Urinary bladder (tissue), 4 donors: Measurements from ENCODE around the gene VOPP1. TPM values are rescaled to one million over a fixed set of nuclear protein-coding genes. Genes with fewer than 3 reads are reported as not detected.

ENCODE experiments used
- DNase-seq: peaks from one replicate; pipeline ENCODE4 v3.0.0-alpha.2; 2015; ENCODE audit errors: extremely low spot score
- H3K27ac ChIP-seq: one replicate; pipeline ENCODE4 v1.5.1; 2013; ENCODE audit warnings: low read depth, mild to moderate bottlenecking, moderate library complexity
- H3K36me3 ChIP-seq: one replicate; pipeline ENCODE4 v1.6.1; 2013; ENCODE audit warnings: mild to moderate bottlenecking, moderate library complexity; ENCODE audit not compliant: insufficient read depth
- H3K4me1 ChIP-seq: one replicate; pipeline ENCODE4 v1.6.1; 2013; ENCODE audit warnings: mild to moderate bottlenecking, moderate library complexity; ENCODE audit not compliant: insufficient read depth
- H3K4me3 ChIP-seq: one replicate; pipeline ENCODE4 v1.5.1; 2013; ENCODE audit warnings: low read depth, low read length
- WGBS: extraction: QIAGEN DNeasy Blood & Tissue Kit; methylation state at CpG from one replicate; pipeline ENCODE4 v1.1.7; 2013; 5-methylcytosine and 5-hydroxymethylcytosine counted together
- polyA plus RNA-seq: library from polyadenylated mRNA; stranded (reverse); fragments of 200-250 nt; gene quantifications from one replicate; pipeline ENCODE4 v1.2.3, GENCODE V29; 2013
- total RNA-seq: library from RNA; depleted of rRNA; stranded (reverse); fragments of >200 nt; gene quantifications from one replicate; pipeline ENCODE4 v1.2.3, GENCODE V29; 2014
- donor health status: healthy with polysubstance abuse.
- donor health status: healthy.

Gene VOPP1
- total and polyA plus RNA-seq, 2 donors: 26.8 to 34.1 TPM

DNA sequence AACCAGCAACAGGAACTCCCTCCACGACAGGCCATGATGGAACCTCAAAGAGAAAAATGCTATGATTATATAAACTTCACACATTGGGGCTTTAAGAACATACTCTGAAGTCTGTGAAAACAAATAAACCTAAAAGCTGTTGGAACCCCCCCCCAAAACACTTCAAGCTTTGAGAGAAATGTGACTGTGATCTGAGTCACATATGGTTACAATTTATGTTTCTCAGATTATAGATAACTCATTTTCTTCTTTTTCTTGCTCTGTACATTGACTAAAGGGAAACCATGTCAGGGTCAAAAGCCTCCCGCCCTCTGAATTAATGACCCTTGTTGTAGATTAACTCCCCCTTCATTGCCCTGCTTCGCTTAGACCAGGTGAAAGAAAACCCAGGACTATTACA, 15.8 kb downstream of the VOPP1 start:
- H3K36me3 ChIP-seq: no peaks in the 10 kb centered on the region
- 90% methylated on average over 3 of the region's 3 CpGs for WGBS
- no peak overlapping the region for H3K27ac ChIP-seq
- no peaks in the 10 kb centered on the region for H3K4me1 ChIP-seq
- H3K4me3 ChIP-seq: no peak overlapping the region
- DNase-seq: no peak

DNA sequence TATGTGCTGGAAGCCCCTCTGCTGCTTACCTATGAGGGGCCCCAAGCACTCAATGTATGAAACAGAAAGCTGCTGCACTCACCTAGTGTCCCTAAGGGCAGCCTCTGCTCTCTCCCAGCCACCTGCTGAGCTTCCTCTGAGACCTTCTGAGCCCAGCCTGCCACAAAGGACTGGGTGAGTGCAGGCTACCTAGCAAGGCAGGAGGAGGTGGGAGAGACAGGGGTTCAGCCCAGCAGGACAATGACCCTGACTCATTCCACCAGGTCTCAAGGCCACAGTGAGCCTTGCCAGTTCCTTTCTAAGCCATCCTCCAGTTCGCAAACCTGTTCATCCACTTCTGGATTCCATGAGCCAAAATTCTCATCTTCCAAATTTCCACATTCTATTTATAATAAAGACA, 16.3 kb downstream of the VOPP1 start:
- H3K4me1 ChIP-seq: no peaks in the 10 kb centered on the region
- no peak overlapping the region for H3K4me3 ChIP-seq
- DNase-seq: no peak
- no peak overlapping the region for H3K27ac ChIP-seq
- H3K36me3 ChIP-seq: no peaks in the 10 kb centered on the region
- WGBS: 95% methylated on average over 1 of the region's 1 CpG

DNA sequence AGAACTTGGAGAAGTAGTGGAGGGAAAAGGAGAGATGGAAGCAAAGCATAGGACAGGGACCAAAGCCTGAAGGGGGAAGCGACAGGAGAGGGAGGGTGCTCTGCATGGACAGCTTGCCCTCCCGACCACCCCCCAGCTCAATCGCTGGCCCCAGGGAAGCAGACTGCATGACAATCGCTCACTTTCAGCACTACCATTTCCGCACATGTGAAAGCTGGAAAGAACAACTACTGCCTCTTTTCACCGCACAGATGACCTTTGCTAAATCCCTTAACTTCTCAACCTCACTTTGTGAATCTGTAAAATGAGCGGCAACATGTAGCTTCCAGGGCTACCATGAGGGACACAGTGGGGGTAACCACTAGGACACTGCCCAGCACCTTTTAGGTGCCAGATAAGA, 17.1 kb downstream of the VOPP1 start:
- Histone ChIP-seq H3K27ac (no peak overlapping the region), H3K4me1 (no peaks in the 10 kb centered on the region), H3K4me3 (no peak overlapping the region), H3K36me3 (no peaks in the 10 kb centered on the region)
- no peak for DNase-seq
- WGBS: 80% methylated on average over 7 of the region's 7 CpGs

DNA sequence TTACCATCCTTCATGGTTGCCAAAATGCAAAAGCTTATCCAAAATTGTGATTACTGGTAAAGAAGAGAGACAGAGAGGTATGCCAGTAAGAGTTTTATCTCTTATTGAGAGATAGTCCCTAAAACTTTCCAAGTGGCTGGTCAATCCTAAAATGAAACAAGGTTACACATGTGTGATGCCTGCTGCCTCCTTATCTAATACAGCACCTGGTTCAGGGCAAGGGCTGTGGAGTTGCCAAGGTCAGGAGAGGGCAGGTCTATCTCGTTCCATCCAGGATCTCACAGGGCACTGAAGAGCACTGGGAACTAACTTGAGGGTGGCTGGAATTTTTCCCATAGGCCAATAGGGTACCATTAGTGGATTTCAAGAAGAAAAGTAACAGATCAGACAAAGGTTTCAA, 18.3 kb downstream of the VOPP1 start:
- Histone ChIP-seq H3K27ac (no peak overlapping the region), H3K4me1 (no peaks in the 10 kb centered on the region), H3K36me3 (no peaks in the 10 kb centered on the region), H3K4me3 (no peak overlapping the region)
- DNase-seq: no peak
- 70% methylated on average over 1 of the region's 1 CpG for WGBS

DNA sequence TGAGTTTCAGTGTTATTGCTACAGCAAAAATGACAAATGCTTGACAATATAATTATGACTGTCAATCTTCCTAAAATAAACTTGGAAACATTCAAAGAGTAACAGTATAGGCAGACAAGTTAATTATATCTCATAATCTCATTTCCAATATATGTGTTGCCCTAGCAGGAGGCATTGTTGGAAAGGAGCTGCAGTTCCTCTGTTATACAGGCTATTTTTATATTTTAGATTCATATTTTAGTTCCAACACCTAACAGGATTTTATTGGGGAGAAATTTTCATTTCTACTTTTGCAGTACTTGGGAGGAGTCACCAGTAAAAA, 19.3 kb downstream of the VOPP1 start:
- H3K4me3 ChIP-seq: no peak overlapping the region
- no peak for DNase-seq

DNA sequence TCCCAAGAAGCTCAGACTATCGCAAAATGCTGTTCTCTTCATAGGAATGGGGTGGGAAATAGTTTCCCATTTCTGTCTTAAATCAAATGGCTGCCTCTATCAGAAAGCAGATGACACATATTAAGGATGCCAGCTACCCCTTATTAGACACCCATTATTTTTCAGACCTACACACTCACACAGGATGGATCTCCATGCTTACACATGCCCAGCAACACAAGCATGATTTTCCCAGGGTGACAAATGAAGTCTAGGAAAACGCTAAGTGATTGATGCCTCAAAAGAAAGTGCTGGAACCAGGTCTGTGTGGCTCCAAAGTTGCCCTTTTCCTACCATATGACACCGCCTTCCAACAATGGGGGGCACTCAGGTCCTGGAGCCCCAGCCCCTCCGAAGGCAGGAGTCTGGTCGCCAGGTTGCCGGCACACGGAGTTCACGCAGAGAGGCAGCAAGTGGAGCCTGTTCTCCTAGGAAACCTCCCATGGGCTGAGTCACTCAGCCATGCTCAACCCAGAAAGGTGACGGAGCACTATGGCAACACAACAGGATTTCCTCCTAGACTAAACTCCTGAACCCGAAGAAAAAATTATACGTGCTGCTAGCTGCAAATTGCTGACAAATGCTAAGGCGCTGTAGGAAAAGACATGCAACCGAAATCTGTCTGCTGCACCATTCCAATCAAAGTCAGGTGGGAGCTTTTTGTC, 19.8 kb downstream of the VOPP1 start:
- peak; percentile 66 for DNase-seq
- peak overlapping the region; percentile 40 for H3K27ac ChIP-seq
- H3K4me3 ChIP-seq: no peak overlapping the region
- 34% methylated on average over 13 of the region's 13 CpGs for WGBS
- no peaks in the 10 kb centered on the region for H3K36me3 ChIP-seq
- H3K4me1 ChIP-seq: no peaks in the 10 kb centered on the region

More for the DNA sequence above, 19.3 kb downstream of the VOPP1 start:
- H3K36me3 ChIP-seq: no peaks in the 10 kb centered on the region
- no peaks in the 10 kb centered on the region for H3K4me1 ChIP-seq
- H3K27ac ChIP-seq: no peak overlapping the region

DNA sequence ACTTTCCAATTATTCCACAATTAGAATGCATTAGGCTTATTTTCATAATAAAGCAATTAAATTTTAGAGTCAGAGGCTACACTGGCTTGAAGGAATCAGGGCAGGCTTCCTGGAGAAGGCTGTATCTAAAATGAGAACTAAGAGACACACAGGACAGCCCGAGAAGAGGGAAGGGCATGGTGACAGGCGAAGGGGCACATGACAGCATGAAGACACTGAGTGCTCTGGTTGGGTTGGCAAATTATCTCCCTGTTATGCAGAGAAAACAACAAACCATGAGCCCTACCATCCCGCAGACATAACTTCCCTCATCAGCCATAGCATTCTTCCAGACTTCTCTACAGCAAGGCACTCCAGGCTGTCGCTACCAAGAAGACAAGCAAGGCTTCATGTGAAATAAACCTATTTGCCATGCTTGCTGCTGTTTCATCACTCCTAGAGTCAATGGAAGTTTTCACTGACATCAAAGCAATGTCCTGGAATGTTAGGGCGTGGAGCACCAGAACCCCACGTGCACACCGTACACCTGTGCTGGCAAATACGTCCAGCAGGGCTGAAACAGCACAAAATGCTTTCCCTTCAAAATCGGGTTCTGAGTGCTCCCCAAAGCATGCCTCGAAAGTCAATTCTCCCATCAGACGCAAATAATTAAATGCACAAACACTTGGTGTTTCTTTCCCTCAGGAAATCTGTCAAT, 21.3 kb downstream of the VOPP1 start:
- no peak for DNase-seq
- 90% methylated on average over 11 of the region's 11 CpGs for WGBS
- Histone ChIP-seq H3K4me1 (no peaks in the 10 kb centered on the region), H3K27ac (no peak overlapping the region), H3K4me3 (no peak overlapping the region), H3K36me3 (no peaks in the 10 kb centered on the region)

DNA sequence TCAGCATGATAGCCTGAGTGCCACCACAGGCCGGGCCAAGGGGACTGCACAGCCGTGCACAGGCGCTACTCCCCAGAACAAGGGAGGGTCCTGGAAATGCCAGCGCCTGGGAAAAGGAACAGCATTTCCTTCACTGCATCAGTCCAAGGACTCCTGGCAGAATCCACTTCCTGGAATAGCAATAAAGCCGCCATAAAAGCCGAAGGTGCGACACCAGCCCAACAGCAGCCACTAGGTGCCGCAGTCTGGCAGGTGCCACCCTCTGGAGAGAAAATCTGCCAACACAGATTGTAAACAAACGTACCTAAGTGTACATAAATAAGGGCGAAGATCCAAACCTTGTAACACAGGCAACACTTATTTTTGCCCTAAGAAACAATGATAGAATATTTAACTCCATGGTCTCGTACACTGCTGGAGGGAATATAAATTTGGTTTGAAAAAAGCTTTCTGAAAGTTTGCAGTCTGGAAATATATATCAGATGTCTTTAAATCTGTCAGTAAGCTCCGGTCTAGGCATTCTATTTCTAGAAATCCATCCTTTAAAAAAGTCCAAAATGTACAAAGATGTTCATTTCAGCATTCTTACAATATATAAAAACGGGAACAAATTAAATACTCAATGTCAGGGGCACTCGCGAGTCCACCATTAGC, 22.2 kb downstream of the VOPP1 start:
- H3K4me1 ChIP-seq: no peaks in the 10 kb centered on the region
- H3K36me3 ChIP-seq: no peaks in the 10 kb centered on the region
- no peak overlapping the region for H3K27ac ChIP-seq
- 87% methylated on average over 15 of the region's 15 CpGs for WGBS
- DNase-seq: no peak
- no peak overlapping the region for H3K4me3 ChIP-seq

DNA sequence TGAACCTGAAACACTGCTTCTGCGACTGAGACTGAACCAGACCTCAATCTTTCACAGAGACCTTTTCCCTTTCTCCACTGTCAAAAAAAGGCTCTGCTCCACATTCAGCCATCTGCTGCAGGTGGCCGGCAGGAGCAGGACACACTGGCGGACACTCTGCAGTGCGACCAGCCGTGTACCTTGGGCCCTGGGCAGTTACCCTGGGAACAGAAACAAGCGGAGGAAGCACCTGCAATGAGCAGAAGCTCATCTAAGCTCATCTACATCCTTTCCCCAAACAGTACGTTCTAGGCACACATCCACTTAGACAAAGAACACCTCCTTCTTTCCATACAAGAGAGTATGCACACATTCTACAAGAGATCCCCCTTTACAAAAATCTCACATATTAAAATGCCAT, 22.8 kb downstream of the VOPP1 start:
- no peak overlapping the region for H3K4me3 ChIP-seq
- H3K4me1 ChIP-seq: no peaks in the 10 kb centered on the region
- no peak overlapping the region for H3K27ac ChIP-seq
- H3K36me3 ChIP-seq: no peaks in the 10 kb centered on the region
- WGBS: 92% methylated on average over 7 of the region's 7 CpGs
- DNase-seq: no peak

DNA sequence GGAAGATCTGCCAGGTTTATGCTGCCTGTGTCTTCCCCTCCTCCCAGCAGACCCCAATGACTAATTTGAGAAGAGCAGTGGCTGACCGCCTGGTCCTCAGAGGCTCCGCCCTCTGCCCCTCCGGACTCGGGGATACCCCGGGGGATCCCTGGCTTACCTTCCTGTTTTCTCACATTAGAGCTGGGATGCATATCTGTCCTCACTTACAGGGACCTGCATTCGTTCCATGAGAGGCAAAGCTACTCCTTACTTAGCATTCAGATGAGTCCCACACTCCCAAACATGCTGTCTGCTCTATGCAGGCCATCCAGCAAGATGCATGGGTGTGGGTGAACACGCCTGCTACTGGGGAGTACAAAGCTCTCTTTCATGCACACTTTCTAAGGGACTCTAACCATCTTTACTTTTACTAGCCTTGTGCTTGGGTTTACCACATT, 24.0 kb downstream of the VOPP1 start:
- Histone ChIP-seq H3K27ac (no peak overlapping the region), H3K36me3 (no peaks in the 10 kb centered on the region), H3K4me1 (no peaks in the 10 kb centered on the region), H3K4me3 (no peak overlapping the region)
- WGBS: 72% methylated on average over 7 of the region's 7 CpGs
- no peak for DNase-seq

DNA sequence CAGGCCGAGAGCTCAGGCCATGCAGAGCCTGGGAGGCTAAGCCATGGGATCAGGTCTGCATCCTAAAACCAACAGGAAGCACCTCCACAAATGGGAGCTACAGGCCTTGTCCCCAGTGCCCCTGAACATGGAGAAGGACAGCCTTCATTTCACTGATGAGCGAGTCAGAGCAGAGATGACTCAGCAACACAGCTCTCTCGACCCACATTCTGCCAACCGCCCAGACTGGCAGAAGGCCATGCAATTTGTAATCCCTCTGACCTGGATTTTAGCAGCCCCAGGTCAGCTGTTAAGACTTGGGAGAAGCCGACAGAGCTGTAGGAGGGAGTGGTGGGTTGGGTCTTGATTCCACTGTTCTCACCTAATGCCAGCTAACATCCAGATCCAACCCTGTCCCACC, 25.5 kb downstream of the VOPP1 start:
- no peak for DNase-seq
- Histone ChIP-seq H3K4me3 (no peak overlapping the region), H3K27ac (no peak overlapping the region), H3K4me1 (no peaks in the 10 kb centered on the region), H3K36me3 (no peaks in the 10 kb centered on the region)
- WGBS: 38% methylated on average over 5 of the region's 5 CpGs

DNA sequence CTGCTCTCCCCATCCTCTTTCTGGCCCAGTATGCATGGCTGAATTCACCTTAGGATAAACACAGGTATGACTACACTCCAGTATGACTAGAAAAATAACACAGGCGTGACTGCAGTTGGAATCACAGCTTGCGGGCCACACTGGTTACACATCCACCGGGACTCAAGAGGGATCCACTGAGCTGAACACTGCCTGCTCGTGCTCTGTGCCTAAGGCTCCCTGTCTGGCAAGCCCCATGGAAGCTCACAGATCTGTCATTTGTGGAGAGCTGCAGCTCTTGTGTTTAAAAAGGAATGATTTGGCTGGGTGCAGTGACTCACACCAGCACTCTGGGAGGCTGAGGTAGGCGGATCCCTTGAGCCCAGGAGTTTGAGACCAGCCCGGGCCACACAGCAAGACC, 26.8 kb downstream of the VOPP1 start:
- no peak overlapping the region for H3K4me3 ChIP-seq
- no peaks in the 10 kb centered on the region for H3K36me3 ChIP-seq
- DNase-seq: no peak
- no peak overlapping the region for H3K27ac ChIP-seq
- 90% methylated on average over 6 of the region's 6 CpGs for WGBS
- no peaks in the 10 kb centered on the region for H3K4me1 ChIP-seq

DNA sequence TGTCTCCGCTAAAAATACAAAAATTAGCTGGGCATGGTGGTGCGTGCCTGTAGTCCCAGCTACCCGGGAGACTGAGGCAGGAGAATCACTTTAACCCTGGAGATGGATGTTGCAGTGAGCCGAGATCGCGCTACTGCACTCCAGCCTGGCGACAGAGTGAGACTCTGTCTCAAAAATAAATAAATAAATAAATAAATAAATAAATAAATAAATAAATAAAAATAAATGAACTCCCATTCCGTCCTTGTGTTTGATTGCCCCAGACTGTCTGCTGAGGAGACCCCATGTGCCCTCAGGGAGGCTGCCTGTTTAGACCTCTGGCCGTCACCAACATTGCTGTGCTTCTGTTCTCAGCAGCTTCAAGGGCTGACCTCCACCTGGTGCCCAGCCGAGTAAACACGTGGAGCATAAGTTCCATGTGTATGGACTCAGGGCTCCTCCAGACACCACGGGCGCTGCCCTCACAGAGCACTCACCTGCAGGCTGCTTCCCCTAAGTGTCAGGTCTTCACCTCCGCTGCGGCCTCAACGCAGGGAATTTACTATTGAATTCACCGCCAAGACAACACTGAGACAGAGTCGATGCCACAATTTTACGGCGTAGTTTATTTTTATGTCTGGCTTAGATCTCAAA, 32.0 kb downstream of the VOPP1 start:
- Histone ChIP-seq H3K36me3 (no peaks in the 10 kb centered on the region), H3K4me1 (peaks cover 2% of the 10 kb centered on the region), H3K4me3 (no peak overlapping the region), H3K27ac (no peak overlapping the region)
- no peak for DNase-seq
- whole genome bisulfite sequencing: 90% methylated on average over 20 of the region's 20 CpGs

DNA sequence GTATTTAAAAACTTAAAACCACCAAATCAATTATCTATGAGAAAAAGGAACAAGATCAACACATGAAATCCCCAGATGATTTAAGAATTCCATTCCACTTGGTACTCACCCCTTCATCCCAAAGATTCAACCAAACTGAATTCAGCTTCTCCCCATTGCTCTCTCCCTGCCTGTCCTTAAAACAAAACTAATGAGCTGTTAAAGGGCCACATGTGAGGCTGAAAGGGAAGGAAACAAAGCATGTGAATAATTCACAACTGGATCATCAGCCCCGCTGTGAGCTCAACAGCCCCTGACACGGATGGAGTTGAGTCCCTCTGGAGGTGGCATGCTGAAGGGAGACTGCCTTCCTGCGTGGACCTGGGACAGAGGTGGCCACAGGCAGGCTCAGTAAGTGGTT, 32.9 kb downstream of the VOPP1 start:
- 59% methylated on average over 3 of the region's 3 CpGs for WGBS
- Histone ChIP-seq H3K4me3 (no peak overlapping the region), H3K36me3 (no peaks in the 10 kb centered on the region), H3K27ac (no peak overlapping the region), H3K4me1 (peaks cover 2% of the 10 kb centered on the region)
- DNase-seq: no peak
